Panc1 (cell line): ENCODE measurements around the gene SLC25A41. TPM values are rescaled to one million over a fixed set of nuclear protein-coding genes. Genes with fewer than 3 reads are reported as not detected.

Experiments
- ATAC-seq: fragments of 200-7000 bp; cut with Tn5 transposase; 2 replicates; pipeline ENCODE4 v1.9.1; 2020; ENCODE audit warnings: mild to moderate bottlenecking, moderate library complexity
- BruUV-seq: library from RNA; stranded (reverse); fragments of 400-500 nt; replicated peaks from 2 replicates; lab custom pipeline; 2021; lab: Mats Ljungman, UMichigan
- CTCF ChIA-PET: fragments of 300-600 bp; sonication (Branson Sonifier 250); formaldehyde crosslinking; loops from one replicate; lab custom pipeline; 2022; ENCODE audit warnings: antibody characterized with exemption; lab: Charles Lee
- POLR2A ChIA-PET: fragments of 300-600 bp; sonication (Branson Sonifier 250); formaldehyde crosslinking; loops from one replicate; lab custom pipeline; 2022; ENCODE audit warnings: antibody characterized with exemption; lab: Charles Lee
- DNase-seq: peaks from one replicate; pipeline ENCODE4 v3.0.0-alpha.2; 2010; ENCODE audit warnings: low read depth, low spot score
- H3K27ac ChIP-seq: 2 replicates; pipeline ENCODE4 v1.5.1; 2011; ENCODE audit warnings: mild to moderate bottlenecking, low read length, inconsistent platforms
- H3K27me3 ChIP-seq: fragments of 200-500 bp; sonication (Bioruptor generic); 2 replicates; pipeline ENCODE4 v1.6.0; 2014; ENCODE audit warnings: low read length, inconsistent platforms; ENCODE audit not compliant: control insufficient read depth, insufficient read depth
- H3K36me3 ChIP-seq: fragments of 200-500 bp; sonication (Bioruptor generic); 2 replicates; pipeline ENCODE4 v1.5.1; 2014; ENCODE audit warnings: inconsistent platforms, mild to moderate bottlenecking, low read length, moderate library complexity; ENCODE audit not compliant: control insufficient read depth, insufficient read depth
- H3K4me1 ChIP-seq: 2 replicates; pipeline ENCODE4 v1.5.1; 2011; ENCODE audit warnings: inconsistent platforms, mild to moderate bottlenecking, low read length, moderate library complexity; ENCODE audit not compliant: control insufficient read depth, insufficient read depth
- H3K4me3 ChIP-seq, 2 experiments: 2 replicates each; pipeline ENCODE4 v1.5.1; 2011 to 2012; ENCODE audit warnings: low read depth in 2 of 2, low read length in 2 of 2, mild to moderate bottlenecking in 2 of 2, inconsistent platforms in 1 of 2, moderate library complexity in 1 of 2
- H3K9me3 ChIP-seq: fragments of 200-500 bp; sonication (Bioruptor generic); 2 replicates; pipeline ENCODE4 v1.5.1; 2014; ENCODE audit warnings: low read depth, mild to moderate bottlenecking, inconsistent platforms, low read length, moderate library complexity; ENCODE audit not compliant: control insufficient read depth, insufficient read depth
- CTCF ChIP-seq: fragments of 450-650 bp; IDR thresholded peaks from 2 replicates; pipeline ENCODE4 v1.5.1; 2017; ENCODE audit warnings: mild to moderate bottlenecking
- POLR2AphosphoS5 ChIP-seq: IDR thresholded peaks from 2 replicates; pipeline ENCODE4 v1.6.1; 2012; ENCODE audit warnings: mild to moderate bottlenecking, low read depth, low read length, moderate library complexity
- REST ChIP-seq, 2 experiments: IDR thresholded peaks; 2 replicates each; pipeline ENCODE4 v1.6.1; 2011 to 2012; ENCODE audit warnings: low read depth in 2 of 2, control low read depth in 1 of 2, low read length in 1 of 2, mild to moderate bottlenecking in 1 of 2, moderate library complexity in 1 of 2; ENCODE audit not compliant: insufficient read depth in 1 of 2
- SIN3A ChIP-seq: IDR thresholded peaks from 2 replicates; pipeline ENCODE4 v1.6.1; 2012; ENCODE audit warnings: low read depth, mild to moderate bottlenecking, low read length, moderate library complexity, borderline replicate concordance; ENCODE audit not compliant: insufficient read depth
- TCF7L2 ChIP-seq: IDR thresholded peaks from 2 replicates; pipeline ENCODE4 v1.6.1; 2011; ENCODE audit warnings: mild to moderate bottlenecking, low read depth, low read length, inconsistent platforms
- in situ Hi-C: cut with HindIII; loops from 2 replicates; pipeline ENCODE4 v1.10.0; 2016; ENCODE audit warnings: low sequenced_read_pairs, low pct_unique_long_range_greater_than_20kb
- intact Hi-C: fragments of 100-400 bp; cut with micrococcal nuclease; formaldehyde crosslinking; loops from one replicate; pipeline ENCODE4 v1.10.0; 2022; ENCODE audit not compliant: unreplicated experiment
- total RNA-seq: library from RNA; stranded (reverse); gene quantifications from one replicate; pipeline ENCODE4 v1.2.1, GENCODE V29; 2021; ENCODE audit not compliant: unreplicated experiment

Gene SLC25A41
- total RNA-seq, 1 experiment from 2014 or later: 0.21 TPM

- CTCF ChIA-PET: no interaction called here
Observed at GRCh38 chr19:6481541-6482342, 48.2 kb upstream of the SLC25A41 start, which contains the start of gene DENND1C. TSS of gene DENND1C (minus strand) at chr19:6481787. CDS start at chr19:6481695, 92 bp downstream.

GRCh38 chr19:6480848-6481415 lies 47.4 kb upstream of the SLC25A41 start:
- TF ChIP-seq TCF7L2 (no peak), POLR2AphosphoS5 (no peak), SIN3A (no peak), CTCF (no peak), REST (IDR thresholded peaks at IDR 0.05; ENCODE audit: insufficient read depth in 1 of 2, low read depth in 2 of 2, low read length in 1 of 2) (no peak)
- ChIA-PET POLR2A (no interaction called here), CTCF (no interaction called here)
- Histone ChIP-seq H3K27me3 (no peaks in the 10 kb centered on the region), H3K4me3 (no peak overlapping the region), H3K27ac (no peak overlapping the region), H3K9me3 (no peaks in the 10 kb centered on the region), H3K36me3 (no peaks in the 10 kb centered on the region), H3K4me1 (no peaks in the 10 kb centered on the region)
- no TSS peak for BruUV-seq
- in situ Hi-C loops (no loop called here), intact Hi-C loops (no loop called here)
- DNase-seq (no peak), ATAC-seq (no peak)

More at GRCh38 chr19:6481541-6482342, 48.2 kb upstream of the SLC25A41 start, which contains the start of gene DENND1C:
- ATAC-seq: peak; percentile 73
- H3K4me1 ChIP-seq: no peaks in the 10 kb centered on the region
- TF ChIP-seq CTCF: peak; percentile 76
- TF ChIP-seq SIN3A: no peak
- TF ChIP-seq POLR2AphosphoS5: no peak
- in situ Hi-C loops (no loop called here), intact Hi-C loops (no loop called here)
- no peak for DNase-seq
- POLR2A ChIA-PET: no interaction called here
- no peaks in the 10 kb centered on the region for H3K27me3 ChIP-seq
- no peak within 1 kb of the TSS for H3K4me3 ChIP-seq
- BruUV-seq: no TSS peak
- no peaks in the 10 kb centered on the region for H3K36me3 ChIP-seq
- no peak within 1 kb of the TSS for H3K27ac ChIP-seq
- no peaks in the 10 kb centered on the region for H3K9me3 ChIP-seq
